ENCODE data around the gene TNFRSF19.

The TNFRSF19 gene

GRCh38 chr13:23609874-23610576 is 39.8 kb downstream of the TNFRSF19 start:
- no peak for TF ChIP-seq ZFP30 (CRISPR knock-in tag; IDR thresholded peaks at IDR 0.05)
- no peak for TF ChIP-seq CREB5 (CRISPR knock-in tag; IDR thresholded peaks at IDR 0.05; ENCODE audit: low read depth)
- no peak for TF ChIP-seq ZFP3 (CRISPR knock-in tag; IDR thresholded peaks at IDR 0.05)
- no peak for TF ChIP-seq TOX (CRISPR knock-in tag; IDR thresholded peaks at IDR 0.05; ENCODE audit: borderline replicate concordance)

DNA sequence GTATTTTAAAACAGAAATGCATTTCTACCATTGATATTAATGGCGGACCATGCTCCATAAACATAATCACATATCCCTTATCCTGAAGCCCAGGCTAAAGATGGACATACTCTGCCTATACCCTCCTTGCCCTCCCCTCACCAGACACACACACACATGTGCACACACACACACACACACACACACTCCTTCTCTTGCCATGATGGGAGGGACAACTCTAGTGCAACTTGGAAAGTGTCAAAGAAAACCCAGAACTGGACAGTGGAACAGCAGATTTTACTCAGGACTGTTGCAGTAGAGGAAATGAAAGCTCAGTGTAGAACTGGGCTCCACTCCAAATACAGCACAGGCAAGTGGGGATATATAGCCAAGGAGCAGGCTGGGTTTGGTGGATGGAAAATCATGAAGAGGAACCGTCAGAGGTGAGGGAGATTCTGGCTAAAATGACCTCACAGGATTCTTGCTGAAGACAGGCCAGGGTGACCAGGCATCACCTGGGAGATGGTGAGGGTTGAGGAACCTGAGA is 40.8 kb downstream of the TNFRSF19 start:
- ATAC-seq, result no peak
- TF ChIP-seq ZC3H10 (CRISPR knock-in tag; IDR thresholded peaks at IDR 0.05) (no peak), ZFP3 (CRISPR knock-in tag; IDR thresholded peaks at IDR 0.05) (no peak), POU6F1 (CRISPR knock-in tag; IDR thresholded peaks at IDR 0.05; ENCODE audit: borderline replicate concordance, low read depth) (no peak), CREB5 (CRISPR knock-in tag; IDR thresholded peaks at IDR 0.05; ENCODE audit: low read depth) (no peak), RARB (CRISPR knock-in tag; IDR thresholded peaks at IDR 0.05) (no peak), SNAI2 (CRISPR knock-in tag; IDR thresholded peaks at IDR 0.05) (no peak), TCF4 (CRISPR knock-in tag; IDR thresholded peaks at IDR 0.05; ENCODE audit: borderline replicate concordance) (no peak), OSR1 (CRISPR knock-in tag; IDR thresholded peaks at IDR 0.05) (no peak), ARNTL (CRISPR knock-in tag; IDR thresholded peaks at IDR 0.05; ENCODE audit: borderline replicate concordance, low read depth) (no peak), PPARA (CRISPR knock-in tag; IDR thresholded peaks at IDR 0.05; ENCODE audit: borderline replicate concordance) (no peak)

More at GRCh38 chr13:23609874-23610576, 39.8 kb downstream of the TNFRSF19 start:
- ATAC-seq, result no peak

- TF ChIP-seq ZNF70 (CRISPR knock-in tag; IDR thresholded peaks at IDR 0.05), result no peak
- TF ChIP-seq PATZ1 (CRISPR knock-in tag; IDR thresholded peaks at IDR 0.05; ENCODE audit: borderline replicate concordance), result no peak
- TF ChIP-seq CSDC2 (CRISPR knock-in tag; IDR thresholded peaks at IDR 0.05), result no peak
- no peak for TF ChIP-seq ZFP30 (CRISPR knock-in tag; IDR thresholded peaks at IDR 0.05)
- TF ChIP-seq CREB5 (CRISPR knock-in tag; IDR thresholded peaks at IDR 0.05; ENCODE audit: low read depth), result no peak
- TF ChIP-seq ARNTL (CRISPR knock-in tag; IDR thresholded peaks at IDR 0.05; ENCODE audit: borderline replicate concordance, low read depth), result no peak
- no peak for TF ChIP-seq PPARA (CRISPR knock-in tag; IDR thresholded peaks at IDR 0.05; ENCODE audit: borderline replicate concordance)
- TF ChIP-seq OSR1 (CRISPR knock-in tag; IDR thresholded peaks at IDR 0.05), result no peak
- no peak for TF ChIP-seq SNAI2 (CRISPR knock-in tag; IDR thresholded peaks at IDR 0.05)
- TF ChIP-seq GLIS3 (CRISPR knock-in tag; IDR thresholded peaks at IDR 0.05), result no peak
- no peak for TF ChIP-seq ZC3H10 (CRISPR knock-in tag; IDR thresholded peaks at IDR 0.05)
- TF ChIP-seq TCF4 (CRISPR knock-in tag; IDR thresholded peaks at IDR 0.05; ENCODE audit: borderline replicate concordance), result no peak
- no peak for TF ChIP-seq ESRRG (CRISPR knock-in tag; IDR thresholded peaks at IDR 0.05)
- TF ChIP-seq POU6F1 (CRISPR knock-in tag; IDR thresholded peaks at IDR 0.05; ENCODE audit: borderline replicate concordance, low read depth), result no peak
- no peak for TF ChIP-seq ZNF565 (CRISPR knock-in tag; conservative IDR thresholded peaks at IDR 0.05; ENCODE audit: low read depth)
- TF ChIP-seq TSHZ2 (CRISPR knock-in tag; IDR thresholded peaks at IDR 0.05), result no peak
- no peak for TF ChIP-seq RARB (CRISPR knock-in tag; IDR thresholded peaks at IDR 0.05)
- TF ChIP-seq ZNF8 (CRISPR knock-in tag; IDR thresholded peaks at IDR 0.05), result no peak
- TF ChIP-seq, protein P1, sequence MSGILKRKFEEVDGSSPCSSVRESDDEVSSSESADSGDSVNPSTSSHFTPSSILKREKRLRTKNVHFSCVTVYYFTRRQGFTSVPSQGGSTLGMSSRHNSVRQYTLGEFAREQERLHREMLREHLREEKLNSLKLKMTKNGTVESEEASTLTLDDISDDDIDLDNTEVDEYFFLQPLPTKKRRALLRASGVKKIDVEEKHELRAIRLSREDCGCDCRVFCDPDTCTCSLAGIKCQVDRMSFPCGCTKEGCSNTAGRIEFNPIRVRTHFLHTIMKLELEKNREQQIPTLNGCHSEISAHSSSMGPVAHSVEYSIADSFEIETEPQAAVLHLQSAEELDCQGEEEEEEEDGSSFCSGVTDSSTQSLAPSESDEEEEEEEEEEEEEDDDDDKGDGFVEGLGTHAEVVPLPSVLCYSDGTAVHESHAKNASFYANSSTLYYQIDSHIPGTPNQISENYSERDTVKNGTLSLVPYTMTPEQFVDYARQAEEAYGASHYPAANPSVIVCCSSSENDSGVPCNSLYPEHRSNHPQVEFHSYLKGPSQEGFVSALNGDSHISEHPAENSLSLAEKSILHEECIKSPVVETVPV (CRISPR knock-in tag; IDR thresholded peaks at IDR 0.05), result no peak
- no peak for ATAC-seq
These were observed 42.0 kb downstream of the TNFRSF19 start for GRCh38 chr13:23612182-23612581.
